ENCODE measurements around the gene ELMO3. TPM values are rescaled to one million over a fixed set of nuclear protein-coding genes. Genes with fewer than 3 reads are reported as not detected.

ELMO3 gene
- total RNA-seq, 1 experiment from 2014 or later: 8.6 TPM

DNA sequence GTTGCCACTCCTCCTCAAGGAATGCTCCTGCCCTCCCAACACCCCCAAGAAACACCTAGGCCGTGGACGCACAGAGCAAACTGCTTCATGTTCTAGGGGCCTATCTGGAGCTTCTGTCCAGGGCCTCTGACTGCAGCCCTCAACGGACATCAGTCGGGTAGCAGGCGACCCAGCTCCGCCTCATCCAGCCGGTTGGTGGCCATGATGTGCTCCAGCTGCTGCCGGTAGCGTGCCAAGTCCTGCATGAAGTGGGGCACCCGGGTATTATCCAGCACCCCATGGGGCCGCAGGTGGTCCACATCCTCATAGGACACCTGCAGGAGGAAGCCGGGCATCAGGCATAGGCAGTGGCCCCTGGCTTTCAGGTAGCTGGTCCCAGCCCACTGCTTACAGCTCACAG lies 22.3 kb upstream of the ELMO3 start:
- Histone ChIP-seq H4K91ac (ENCODE audit: insufficient read length, low read depth, low read length) (no peak overlapping the region), H3K27me3 (ENCODE audit: insufficient read depth, low read length) (peaks cover 21% of the 10 kb centered on the region; the same call in 1 of the 2 replicates), H3K9ac (ENCODE audit: extremely low read depth, insufficient read length, low read length) (no peak overlapping the region), H4K20me1 (ENCODE audit: control insufficient read depth, insufficient read depth, insufficient read length) (no peaks in the 10 kb centered on the region), H3K14ac (ENCODE audit: insufficient read depth, low read length) (no peak overlapping the region), H3K56ac (ENCODE audit: insufficient read length, low read depth, low read length) (no peak overlapping the region), H3K23ac (ENCODE audit: insufficient read length, low read depth, low read length) (no peak overlapping the region), H4K8ac (replicated peaks; ENCODE audit: insufficient read length, low read depth, low read length) (no peak overlapping the region), H2BK120ac (ENCODE audit: low read depth, low read length, poor library complexity, severe bottlenecking) (no peak overlapping the region), H3K79me2 (ENCODE audit: insufficient read depth, low read length) (no peaks in the 10 kb centered on the region), H3K4me1 (ENCODE audit: insufficient read depth, low read length) (peaks cover 2% of the 10 kb centered on the region; the same call in 1 of the 2 replicates), H2BK5ac (ENCODE audit: insufficient read length, low read length) (no peak overlapping the region), H2AFZ (ENCODE audit: low read length) (no peak overlapping the region), H3K79me1 (ENCODE audit: insufficient read depth, low read depth, low read length, poor library complexity, severe bottlenecking) (no peaks in the 10 kb centered on the region), H3K18ac (ENCODE audit: insufficient read length, low read depth, low read length) (no peak overlapping the region), H2BK15ac (ENCODE audit: low read depth, low read length) (no peak overlapping the region), H2BK12ac (ENCODE audit: insufficient read length, low read depth, low read length) (no peak overlapping the region), H3K9me3 (ENCODE audit: control insufficient read depth, low read depth, low read length) (no peaks in the 10 kb centered on the region), H3K23me2 (ENCODE audit: insufficient read length, low read depth, low read length, poor library complexity, severe bottlenecking) (peaks cover 17% of the 10 kb centered on the region), H2BK20ac (ENCODE audit: low read depth, low read length, poor library complexity, severe bottlenecking) (no peak overlapping the region), H2AK5ac (ENCODE audit: insufficient read length, low read length) (no peak overlapping the region), H3T11ph (ENCODE audit: low read length) (no peak overlapping the region), H3K4ac (ENCODE audit: low read depth, low read length) (no peak overlapping the region), H3K4me2 (ENCODE audit: insufficient read depth, insufficient read length, low read length) (no peak overlapping the region), H4K5ac (ENCODE audit: insufficient read length, low read depth, low read length) (no peak overlapping the region), H3K27ac (ENCODE audit: insufficient read length, low read depth, low read length) (no peak overlapping the region)
- WGBS (ENCODE audit: extremely low coverage, insufficient read length, low lambda C conversion rate): no CpG with 5 or more reads among the region's 12 CpGs
- TF ChIP-seq, protein P1, sequence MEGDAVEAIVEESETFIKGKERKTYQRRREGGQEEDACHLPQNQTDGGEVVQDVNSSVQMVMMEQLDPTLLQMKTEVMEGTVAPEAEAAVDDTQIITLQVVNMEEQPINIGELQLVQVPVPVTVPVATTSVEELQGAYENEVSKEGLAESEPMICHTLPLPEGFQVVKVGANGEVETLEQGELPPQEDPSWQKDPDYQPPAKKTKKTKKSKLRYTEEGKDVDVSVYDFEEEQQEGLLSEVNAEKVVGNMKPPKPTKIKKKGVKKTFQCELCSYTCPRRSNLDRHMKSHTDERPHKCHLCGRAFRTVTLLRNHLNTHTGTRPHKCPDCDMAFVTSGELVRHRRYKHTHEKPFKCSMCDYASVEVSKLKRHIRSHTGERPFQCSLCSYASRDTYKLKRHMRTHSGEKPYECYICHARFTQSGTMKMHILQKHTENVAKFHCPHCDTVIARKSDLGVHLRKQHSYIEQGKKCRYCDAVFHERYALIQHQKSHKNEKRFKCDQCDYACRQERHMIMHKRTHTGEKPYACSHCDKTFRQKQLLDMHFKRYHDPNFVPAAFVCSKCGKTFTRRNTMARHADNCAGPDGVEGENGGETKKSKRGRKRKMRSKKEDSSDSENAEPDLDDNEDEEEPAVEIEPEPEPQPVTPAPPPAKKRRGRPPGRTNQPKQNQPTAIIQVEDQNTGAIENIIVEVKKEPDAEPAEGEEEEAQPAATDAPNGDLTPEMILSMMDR (conservative IDR thresholded peaks at IDR 0.05): no peak
- H3K4me3 Mint-ChIP-seq: no peak overlapping the region; a peak in 1 of 5 replicates
- H3K27me3 Mint-ChIP-seq (ENCODE audit: low read depth): peaks cover 58% of the 10 kb centered on the region
- H3K36me3 Mint-ChIP-seq (ENCODE audit: insufficient read depth in 1 of 3, low read depth in 3 of 3): peaks cover 0 to 7% (median 6%) of the 10 kb centered on the region in 3 experiments; a peak in 2 of 7 replicates
- peaks cover 28% of the 10 kb centered on the region in 2 experiments for H3K4me1 Mint-ChIP-seq
- no peaks in the 10 kb centered on the region; a peak in 1 of 5 replicates for H3K9me3 Mint-ChIP-seq
- H3K27ac Mint-ChIP-seq: no peak overlapping the region
- no peak for DNase-seq

Measured in H9 (cell line).